Measurements from ENCODE around the gene MYOZ1. TPM values are rescaled to one million over a fixed set of nuclear protein-coding genes. Genes with fewer than 3 reads are reported as not detected.
"Not testable (repeated sequence)": the region's sequence is repeated elsewhere in the genome, so short reads cannot be mapped to it uniquely, and the experiment has no call there.

The MYOZ1 gene
- not detected for total RNA-seq

GRCh38 chr10:73641328-73642060 is at the start of gene MYOZ1:
Gene MYOZ1, minus strand, starts transcription at chr10:73641474. Its CDS starts 1,457 bp downstream, at chr10:73640017.
- DNase-seq = no peak
- H3K9me3 Mint-ChIP-seq = no peaks in the 10 kb centered on the region
- H3K4me1 Mint-ChIP-seq (ENCODE audit: low read depth) = peaks cover 16% of the 10 kb centered on the region
- H3K36me3 Mint-ChIP-seq (ENCODE audit: insufficient read depth in 2 of 2) = no peaks in the 10 kb centered on the region
- no peak for ATAC-seq (replicated peaks in 1 of 2)
- no peak within 1 kb of the TSS for H3K27ac Mint-ChIP-seq
- H3K4me3 Mint-ChIP-seq = no peak within 1 kb of the TSS
- peaks cover 7% of the 10 kb centered on the region for H3K27me3 Mint-ChIP-seq (ENCODE audit: low read depth)

- not testable (repeated sequence) for ATAC-seq (replicated peaks in 1 of 2); H3K4me3 Mint-ChIP-seq; H3K9me3 Mint-ChIP-seq; H3K4me1 Mint-ChIP-seq (ENCODE audit: low read depth); DNase-seq; H3K27me3 Mint-ChIP-seq (ENCODE audit: low read depth); H3K27ac Mint-ChIP-seq; H3K36me3 Mint-ChIP-seq (ENCODE audit: insufficient read depth in 2 of 2)
Measured at GRCh38 chr10:73690755-73691154, 49.5 kb upstream of the MYOZ1 start.

- not testable (repeated sequence) for H3K4me1 Mint-ChIP-seq (ENCODE audit: low read depth); ATAC-seq (replicated peaks in 1 of 2); H3K27me3 Mint-ChIP-seq (ENCODE audit: low read depth); DNase-seq; H3K36me3 Mint-ChIP-seq (ENCODE audit: insufficient read depth in 2 of 2); H3K9me3 Mint-ChIP-seq; H3K27ac Mint-ChIP-seq; H3K4me3 Mint-ChIP-seq
Measured at GRCh38 chr10:73689596-73689995, 48.3 kb upstream of the MYOZ1 start.

- not testable (repeated sequence) for H3K27ac Mint-ChIP-seq; DNase-seq; H3K4me3 Mint-ChIP-seq; ATAC-seq (replicated peaks in 1 of 2); H3K27me3 Mint-ChIP-seq (ENCODE audit: low read depth); H3K9me3 Mint-ChIP-seq; H3K36me3 Mint-ChIP-seq (ENCODE audit: insufficient read depth in 2 of 2); H3K4me1 Mint-ChIP-seq (ENCODE audit: low read depth)
Measured at GRCh38 chr10:73687641-73688040, 46.4 kb upstream of the MYOZ1 start.

GRCh38 chr10:73674546-73674945 is 33.3 kb upstream of the MYOZ1 start:
- H3K27ac Mint-ChIP-seq; H3K36me3 Mint-ChIP-seq (ENCODE audit: insufficient read depth in 2 of 2); H3K4me3 Mint-ChIP-seq; H3K27me3 Mint-ChIP-seq (ENCODE audit: low read depth); H3K9me3 Mint-ChIP-seq; H3K4me1 Mint-ChIP-seq (ENCODE audit: low read depth); ATAC-seq (replicated peaks in 1 of 2); DNase-seq: not testable (repeated sequence)

- H3K27ac Mint-ChIP-seq; H3K9me3 Mint-ChIP-seq; ATAC-seq (replicated peaks in 1 of 2); H3K4me1 Mint-ChIP-seq (ENCODE audit: low read depth); H3K27me3 Mint-ChIP-seq (ENCODE audit: low read depth); DNase-seq; H3K4me3 Mint-ChIP-seq; H3K36me3 Mint-ChIP-seq (ENCODE audit: insufficient read depth in 2 of 2): not testable (repeated sequence)
Measured at GRCh38 chr10:73668378-73668777, 27.1 kb upstream of the MYOZ1 start.

GRCh38 chr10:73666153-73666809 is 25.0 kb upstream of the MYOZ1 start:
- H3K27ac Mint-ChIP-seq; H3K36me3 Mint-ChIP-seq (ENCODE audit: insufficient read depth in 2 of 2); H3K4me3 Mint-ChIP-seq; DNase-seq; ATAC-seq (replicated peaks in 1 of 2); H3K27me3 Mint-ChIP-seq (ENCODE audit: low read depth); H3K9me3 Mint-ChIP-seq; H3K4me1 Mint-ChIP-seq (ENCODE audit: low read depth): not testable (repeated sequence)

GRCh38 chr10:73665581-73665980 is 24.3 kb upstream of the MYOZ1 start:
- not testable (repeated sequence) for H3K4me1 Mint-ChIP-seq (ENCODE audit: low read depth); H3K36me3 Mint-ChIP-seq (ENCODE audit: insufficient read depth in 2 of 2); DNase-seq; H3K9me3 Mint-ChIP-seq; H3K27ac Mint-ChIP-seq; H3K4me3 Mint-ChIP-seq; H3K27me3 Mint-ChIP-seq (ENCODE audit: low read depth); ATAC-seq (replicated peaks in 1 of 2)

GRCh38 chr10:73664156-73665040 is 23.1 kb upstream of the MYOZ1 start:
- DNase-seq; H3K9me3 Mint-ChIP-seq; H3K4me3 Mint-ChIP-seq; H3K4me1 Mint-ChIP-seq (ENCODE audit: low read depth); H3K27ac Mint-ChIP-seq; H3K27me3 Mint-ChIP-seq (ENCODE audit: low read depth); H3K36me3 Mint-ChIP-seq (ENCODE audit: insufficient read depth in 2 of 2); ATAC-seq (replicated peaks in 1 of 2): not testable (repeated sequence)

- not testable (repeated sequence) for H3K4me3 Mint-ChIP-seq
Measured at GRCh38 chr10:73663621-73664020, 22.3 kb upstream of the MYOZ1 start.

GRCh38 chr10:73662705-73663104 is 21.4 kb upstream of the MYOZ1 start:
- not testable (repeated sequence) for ATAC-seq (replicated peaks in 1 of 2); DNase-seq

More at GRCh38 chr10:73663621-73664020, 22.3 kb upstream of the MYOZ1 start:
- H3K27ac Mint-ChIP-seq; ATAC-seq (replicated peaks in 1 of 2); H3K36me3 Mint-ChIP-seq (ENCODE audit: insufficient read depth in 2 of 2); H3K9me3 Mint-ChIP-seq; H3K27me3 Mint-ChIP-seq (ENCODE audit: low read depth); H3K4me1 Mint-ChIP-seq (ENCODE audit: low read depth); DNase-seq: not testable (repeated sequence)

GRCh38 chr10:73655990-73656298 is 14.7 kb upstream of the MYOZ1 start, which contains the start of gene SYNPO2L:
Gene SYNPO2L, minus strand, starts transcription at chr10:73656029. Its CDS starts 107 bp downstream, at chr10:73655922.
- DNase-seq (no peak), ATAC-seq (replicated peaks in 1 of 2) (no peak)
- Mint-ChIP-seq H3K36me3 (ENCODE audit: insufficient read depth in 2 of 2) (no peaks in the 10 kb centered on the region), H3K27me3 (ENCODE audit: low read depth) (no peaks in the 10 kb centered on the region), H3K27ac (no peak within 1 kb of the TSS), H3K4me1 (ENCODE audit: low read depth) (peaks cover 7% of the 10 kb centered on the region), H3K9me3 (no peaks in the 10 kb centered on the region), H3K4me3 (no peak within 1 kb of the TSS)

More at GRCh38 chr10:73662705-73663104, 21.4 kb upstream of the MYOZ1 start:
- H3K36me3 Mint-ChIP-seq (ENCODE audit: insufficient read depth in 2 of 2); H3K27me3 Mint-ChIP-seq (ENCODE audit: low read depth); H3K4me1 Mint-ChIP-seq (ENCODE audit: low read depth); H3K4me3 Mint-ChIP-seq; H3K27ac Mint-ChIP-seq; H3K9me3 Mint-ChIP-seq: not testable (repeated sequence)

All from activated T-cell treated with anti-CD3 and anti-CD28 coated beads, Interleukin-2, amount 50 U/mL, for 72 hours (primary cell).